GM18873 (cell line): ENCODE measurements around the gene ITPKB.
"Not testable (repeated sequence)": the region's sequence is repeated elsewhere in the genome, so short reads cannot be mapped to it uniquely, and the experiment has no call there.

Source experiments
- ATAC-seq: cut with Tn5 transposase; IDR thresholded peaks from one replicate; pipeline ENCODE4 v1.9.1; 2021; ENCODE audit warnings: mild to moderate bottlenecking, moderate library complexity, moderate number of reproducible peaks; ENCODE audit not compliant: unreplicated experiment, low FRiP score

ITPKB gene

DNA sequence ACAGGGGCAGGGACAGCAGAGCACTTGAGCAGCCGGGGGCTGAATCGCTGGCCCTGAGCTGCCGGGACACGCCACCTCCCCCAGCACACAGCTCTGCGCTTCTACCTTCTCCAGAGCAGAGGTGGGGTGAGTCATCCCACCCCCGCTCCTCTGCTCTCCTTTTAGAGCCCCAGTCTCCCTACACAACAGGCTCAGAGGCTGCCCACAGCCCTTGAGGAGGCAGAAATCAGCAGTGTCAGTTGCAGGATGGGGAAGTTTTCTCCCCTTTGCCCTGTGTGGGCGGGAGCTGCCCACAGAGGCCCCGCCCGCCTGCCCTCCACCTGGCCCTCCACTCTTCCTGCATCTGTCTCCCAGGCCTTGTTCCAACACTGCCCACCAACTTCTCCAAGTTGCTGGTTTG is 95.9 kb downstream of the ITPKB start:
- ATAC-seq = no peak

- no peak for ATAC-seq
Observed at GRCh38 chr1:226642421-226642820, 96.7 kb downstream of the ITPKB start.

DNA sequence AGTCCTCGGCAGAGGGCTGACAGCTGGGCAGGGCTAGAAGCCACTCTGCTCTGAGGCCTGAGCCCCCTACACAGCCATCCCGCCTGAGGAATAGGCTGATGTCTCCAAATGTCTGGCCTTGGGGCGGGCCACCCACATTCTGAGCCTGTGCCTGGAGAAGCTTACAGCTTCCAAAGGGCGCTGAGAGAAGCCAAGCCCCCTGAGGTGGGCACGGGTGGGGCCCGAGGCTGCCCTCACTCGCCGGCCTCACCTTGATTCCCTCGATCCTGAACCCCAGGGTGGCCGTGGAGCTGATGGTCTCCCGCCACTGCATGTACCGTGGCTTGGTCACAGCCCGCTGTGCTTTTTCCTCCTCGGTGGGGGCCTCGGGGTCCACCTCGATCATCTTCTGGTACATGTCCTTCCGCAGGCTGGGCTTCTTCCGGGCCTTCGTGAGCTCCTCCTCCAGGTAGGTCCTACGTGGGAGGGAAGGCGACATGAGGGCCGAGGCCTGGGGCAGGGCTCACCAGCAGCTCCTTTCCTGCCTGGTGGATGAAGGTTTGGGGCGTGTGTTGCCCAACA is 97.3 kb downstream of the ITPKB start:
- no peak for ATAC-seq

DNA sequence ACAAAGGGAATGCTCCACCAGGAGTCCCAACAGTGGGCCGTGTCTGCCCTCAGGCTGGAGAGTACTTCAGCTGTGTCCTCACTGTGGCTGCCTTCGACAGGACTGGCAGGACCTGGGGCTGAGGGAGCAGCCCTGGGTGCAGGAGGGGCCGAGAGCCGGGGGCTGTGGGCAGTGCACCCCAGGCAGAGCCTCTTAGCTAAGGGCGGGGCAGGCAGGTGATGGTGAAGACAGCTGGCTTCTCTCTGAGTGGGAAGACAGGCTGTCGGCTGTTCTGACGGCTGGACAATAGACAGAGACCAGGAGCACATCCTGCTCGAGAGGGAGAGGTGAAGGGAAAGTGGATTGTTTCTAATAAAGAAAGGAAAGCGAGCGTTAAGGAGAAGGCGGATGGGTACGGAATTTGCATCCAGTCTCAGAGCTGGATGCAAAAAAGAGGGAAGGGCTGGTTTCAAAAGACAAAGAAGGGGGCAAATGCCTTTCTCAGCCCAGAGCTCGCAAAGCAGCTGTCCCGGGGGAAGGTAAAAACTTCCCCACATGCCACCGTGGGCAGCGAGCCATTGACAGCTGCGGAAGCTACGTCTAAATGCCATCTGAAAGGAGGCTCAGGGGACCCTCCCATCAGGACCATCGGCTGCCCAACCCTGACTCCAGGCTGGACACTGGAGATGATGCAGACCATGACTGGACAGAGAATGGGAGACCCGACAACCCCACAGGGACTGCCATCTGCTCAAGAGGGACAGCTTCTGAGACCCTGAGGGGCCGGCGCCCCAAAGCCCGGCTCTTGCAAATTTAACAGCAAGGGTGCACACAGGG is 98.6 kb downstream of the ITPKB start:
- ATAC-seq = no peak

DNA sequence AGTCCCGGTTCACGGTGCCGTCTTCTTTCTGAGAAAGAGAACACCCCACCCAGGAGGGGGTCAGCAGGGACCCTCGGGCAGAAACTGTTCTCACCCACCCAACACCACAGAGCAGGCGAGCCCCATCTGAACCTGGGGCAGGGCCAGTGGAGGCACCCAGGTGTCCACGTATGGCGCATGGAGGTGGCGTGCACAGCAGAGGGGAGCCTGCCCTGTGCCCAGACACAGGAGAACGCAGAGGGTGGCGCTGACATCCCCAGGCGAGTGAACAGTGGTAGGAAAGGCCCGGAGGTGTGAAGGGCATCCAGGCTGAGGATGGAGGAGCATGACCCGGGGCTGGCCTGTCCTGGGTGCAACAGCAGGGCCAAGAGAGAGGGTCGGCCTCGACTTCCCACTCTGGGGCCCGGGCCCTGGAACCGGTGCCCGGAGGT is 99.4 kb downstream of the ITPKB start:
- no peak for ATAC-seq

GRCh38 chr1:226639206-226639605 is 99.9 kb downstream of the ITPKB start:
- not testable (repeated sequence) for ATAC-seq

GRCh38 chr1:226638608-226639007 is 100.5 kb downstream of the ITPKB start:
- no peak for ATAC-seq

DNA sequence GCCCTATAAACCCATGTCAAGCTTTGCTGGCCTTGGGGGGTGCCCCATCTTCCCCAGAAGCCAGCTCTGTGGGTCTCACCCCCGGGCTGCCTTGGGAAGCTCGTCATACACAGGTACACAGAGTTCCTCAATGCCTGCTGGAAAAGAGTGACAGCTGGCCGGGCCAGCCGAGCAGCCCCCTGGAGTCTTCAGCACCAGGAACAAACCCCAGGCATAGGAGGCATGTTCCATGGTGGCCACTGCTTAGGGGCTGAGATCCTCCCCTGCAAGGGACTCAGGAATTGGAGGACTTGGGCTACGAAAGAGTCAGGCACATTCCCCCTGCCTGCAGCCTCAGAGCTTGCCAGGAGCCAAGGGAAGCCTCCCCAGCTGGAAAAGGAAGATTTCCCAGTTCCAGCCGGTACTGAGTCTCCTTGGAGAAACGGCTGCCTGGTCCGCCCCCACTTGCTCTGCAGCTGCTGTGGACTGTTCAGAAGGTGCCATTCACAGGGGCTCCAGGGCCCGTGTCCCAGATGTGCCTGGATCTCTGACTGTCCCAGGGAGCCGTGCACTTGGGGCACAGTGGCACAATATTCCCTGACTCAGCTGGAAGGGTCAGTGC is 101.0 kb downstream of the ITPKB start:
- no peak for ATAC-seq

DNA sequence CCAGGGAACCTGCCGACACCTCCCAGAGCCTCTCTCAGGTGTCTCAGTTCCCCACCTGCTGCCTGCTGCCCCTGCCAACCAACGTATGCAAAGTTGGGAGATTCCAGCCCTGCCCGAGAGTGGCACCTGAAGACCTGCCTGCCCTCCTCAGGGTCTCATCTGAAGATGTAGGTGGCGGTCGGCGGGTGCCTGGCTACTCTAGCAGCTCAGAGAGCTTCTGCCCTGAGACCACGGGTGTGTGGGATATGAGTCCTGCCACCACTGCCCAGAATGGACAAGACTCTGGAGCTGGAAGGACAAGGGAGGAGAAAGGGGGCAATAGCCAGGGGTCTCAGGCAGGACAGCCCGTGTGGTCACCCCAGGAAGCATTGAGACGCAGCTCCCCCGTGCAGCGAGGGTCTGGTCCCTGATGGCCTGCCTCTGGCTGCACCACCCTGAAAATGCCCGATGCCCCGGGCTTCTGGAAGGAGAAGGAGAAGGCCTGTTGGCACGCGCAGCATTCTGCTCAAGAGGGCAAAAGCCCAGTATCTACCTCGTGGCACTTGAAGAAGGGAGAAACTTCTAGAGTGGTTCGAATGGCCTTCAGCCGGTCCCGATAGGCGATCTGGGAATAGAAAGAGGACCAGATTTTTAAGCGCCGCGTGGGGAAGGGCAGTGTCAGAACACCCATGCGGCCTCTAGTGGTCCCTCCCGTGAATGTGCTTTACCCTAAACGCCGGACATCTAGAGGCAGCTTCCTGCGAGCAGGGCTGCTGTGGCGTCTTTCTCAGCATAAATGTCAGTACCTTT is 101.7 kb downstream of the ITPKB start:
- ATAC-seq = no peak

DNA sequence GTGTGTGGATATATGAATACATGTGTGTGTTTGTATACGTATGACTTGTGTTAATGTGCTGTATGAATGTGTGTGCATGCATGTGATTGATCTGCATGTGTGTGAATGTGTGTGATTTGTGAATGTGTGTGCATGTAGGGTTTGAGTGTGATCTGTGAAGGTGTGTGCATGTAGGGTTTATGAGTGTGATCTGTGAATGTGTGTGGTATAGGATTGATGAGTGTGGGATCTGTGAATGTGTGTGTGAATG is 102.3 kb downstream of the ITPKB start:
- no peak for ATAC-seq

- ATAC-seq = no peak
Observed at GRCh38 chr1:226635456-226635941, 103.6 kb downstream of the ITPKB start.

- no peak for ATAC-seq
Observed at GRCh38 chr1:226634611-226635246, 104.4 kb downstream of the ITPKB start.

DNA sequence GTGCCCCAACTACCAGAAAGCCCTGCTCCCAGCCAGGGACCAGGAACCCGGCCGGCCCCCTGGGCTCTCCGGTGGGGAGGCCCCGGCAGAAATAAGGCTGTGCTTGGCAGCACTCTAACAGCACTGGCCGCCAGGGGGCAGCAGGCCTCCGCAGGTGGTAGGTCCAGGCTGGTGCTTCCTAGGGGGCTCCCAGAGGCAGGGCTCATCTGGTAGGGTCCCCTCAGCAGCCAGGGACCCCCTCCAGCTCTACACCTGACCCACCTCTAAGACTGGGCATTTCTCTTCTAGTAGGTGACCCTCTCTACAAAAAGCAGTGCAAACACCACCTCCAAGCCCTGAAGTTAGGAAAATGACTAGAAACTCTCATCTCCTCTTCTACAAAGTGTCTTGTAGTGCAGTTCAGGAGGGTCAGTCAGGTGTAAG is 104.9 kb downstream of the ITPKB start:
- ATAC-seq = peak; percentile 64

GRCh38 chr1:226633541-226634165 is 105.4 kb downstream of the ITPKB start:
- peak; percentile 15 for ATAC-seq

- no peak for ATAC-seq
Observed at GRCh38 chr1:226632922-226633351, 106.1 kb downstream of the ITPKB start.

GRCh38 chr1:226632169-226632879 is 106.8 kb downstream of the ITPKB start:
- ATAC-seq = no peak

- no peak for ATAC-seq
Observed at GRCh38 chr1:226631229-226632000, 107.7 kb downstream of the ITPKB start.

DNA sequence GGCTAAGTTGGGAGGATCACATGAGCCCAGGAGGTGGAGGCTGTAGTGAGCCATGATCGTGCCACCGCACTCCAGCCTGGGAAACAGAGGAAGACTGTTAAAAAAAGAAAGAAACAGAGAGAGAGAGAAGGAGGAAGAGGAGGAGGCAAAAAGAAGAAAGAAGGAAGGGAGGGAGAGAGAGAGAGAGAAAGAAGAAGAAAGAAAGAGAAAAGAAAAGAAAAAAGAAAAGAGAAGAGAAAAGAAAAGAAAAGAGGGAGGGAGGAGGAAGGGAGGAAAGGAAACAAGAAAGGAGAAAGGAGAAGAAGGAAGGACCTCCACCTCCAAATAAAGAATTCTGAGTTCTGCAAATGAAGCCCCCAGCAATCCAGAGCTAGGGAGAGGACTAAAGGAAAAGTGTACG is 108.5 kb downstream of the ITPKB start:
- no peak for ATAC-seq
